Measurements from ENCODE around the gene LATS1. TPM values are rescaled to one million over a fixed set of nuclear protein-coding genes. Genes with fewer than 3 reads are reported as not detected.

Gene LATS1
- 5.8 to 7.6 TPM (median 7.5 TPM) in 5 replicates for total RNA-seq (2022; extraction: Qiagen RNA extraction; ENCODE audit: low read depth)

GRCh38 chr6:149717588-149718458 lies at the start of gene LATS1:
LATS1 (minus strand) TSS chr6:149718101; CDS start chr6:149702126, 15,975 bp downstream.

GRCh38 chr6:149749594-149750135 lies 31.8 kb upstream of the LATS1 start, which contains the start of gene PCMT1:
PCMT1 (plus strand) TSS chr6:149749741; CDS start chr6:149749902, 161 bp downstream.

GRCh38 chr6:149746147-149746946 lies 28.4 kb upstream of the LATS1 start, which contains the start of gene NUP43:
NUP43 (minus strand) TSS chr6:149746529; CDS start chr6:149746495, 34 bp downstream.

DNA sequence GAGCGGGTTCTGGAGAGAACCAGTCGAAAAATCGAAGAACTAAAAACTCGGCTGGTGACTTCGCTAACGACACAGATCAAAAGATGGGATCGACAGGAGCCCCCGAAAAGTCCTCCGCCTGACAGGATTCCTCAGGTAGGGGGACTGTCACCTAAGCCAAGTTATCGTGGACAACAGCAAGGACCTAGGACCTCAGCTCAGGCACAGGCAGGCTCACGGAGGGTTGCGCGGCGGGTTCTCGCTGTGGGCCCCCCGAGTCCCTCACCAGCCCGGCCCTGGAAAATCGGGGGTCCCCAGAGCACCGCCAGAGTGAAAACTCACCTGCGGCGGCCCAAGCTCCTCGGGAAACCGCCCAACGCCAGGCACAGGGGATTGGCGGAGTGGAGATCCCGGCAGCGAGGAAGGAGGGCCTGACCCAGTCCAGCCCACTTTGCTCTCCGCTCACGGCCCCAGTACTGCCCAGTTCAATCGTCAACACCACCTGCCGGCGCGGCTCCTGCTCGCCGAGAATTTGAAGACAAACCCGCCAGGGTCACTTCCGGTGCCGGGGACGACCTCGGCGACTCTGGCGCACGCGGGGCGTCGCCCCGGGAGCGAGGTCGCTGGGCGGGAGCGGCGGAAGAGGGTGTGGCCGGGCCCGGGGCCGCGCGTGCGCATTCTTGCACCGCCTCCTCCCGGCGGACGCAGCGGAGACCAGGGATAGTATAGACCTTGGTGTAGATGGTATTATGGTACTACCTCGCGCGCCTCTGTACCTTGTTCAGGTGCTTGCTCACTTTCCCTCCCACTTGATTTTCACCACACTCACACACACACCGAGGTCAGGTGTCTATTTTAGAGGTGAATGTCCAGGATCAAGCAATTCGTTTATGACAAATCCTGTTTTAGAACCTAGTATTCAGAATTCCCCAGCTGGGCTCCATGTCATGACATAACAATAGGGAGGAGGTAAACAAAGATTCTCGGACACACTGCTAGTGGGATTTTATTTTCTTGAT lies 69.5 kb downstream of the LATS1 start, which contains the start of gene KATNA1:
Gene KATNA1 (minus strand): TSS at position 567 of the 998 bp plus-strand sequence. CDS start 10,167 bp downstream, outside the sequence.

Other genes starting within 250 kb of the LATS1 start
- 0.10 to 0.21 TPM (median 0.14 TPM) in 5 replicates for gene ZC3H12D, start 233.1 kb downstream of the LATS1 start, total RNA-seq (2022; extraction: Qiagen RNA extraction; ENCODE audit: low read depth)
- gene PPIL4, start 172.1 kb downstream of the LATS1 start, total RNA-seq (2022; extraction: Qiagen RNA extraction; ENCODE audit: low read depth) = 14.1 to 24.1 TPM (median 15.9 TPM) in 5 replicates
- 23.4 to 30.9 TPM (median 26.4 TPM) in 5 replicates for gene GINM1, start 151.7 kb downstream of the LATS1 start, total RNA-seq (2022; extraction: Qiagen RNA extraction; ENCODE audit: low read depth)
- gene KATNA1, start 69.4 kb downstream of the LATS1 start, total RNA-seq (2022; extraction: Qiagen RNA extraction; ENCODE audit: low read depth) = 10.1 to 13.5 TPM (median 10.6 TPM) in 5 replicates
- 13.6 to 16.9 TPM (median 15.4 TPM) in 5 replicates for gene NUP43, start 28.4 kb upstream of the LATS1 start, total RNA-seq (2022; extraction: Qiagen RNA extraction; ENCODE audit: low read depth)
- 85.1 to 96.6 TPM (median 87.3 TPM) in 5 replicates for gene PCMT1, start 31.6 kb upstream of the LATS1 start, total RNA-seq (2022; extraction: Qiagen RNA extraction; ENCODE audit: low read depth)
- 31.5 to 41.0 TPM (median 38.5 TPM) in 5 replicates for gene LRP11, start 146.3 kb upstream of the LATS1 start, total RNA-seq (2022; extraction: Qiagen RNA extraction; ENCODE audit: low read depth)
- 1.9 to 3.0 TPM (median 2.6 TPM) in 5 replicates for gene RAET1E, start 180.0 kb upstream of the LATS1 start, total RNA-seq (2022; extraction: Qiagen RNA extraction; ENCODE audit: low read depth)
- gene RAET1G, start 205.0 kb upstream of the LATS1 start, total RNA-seq (2022; extraction: Qiagen RNA extraction; ENCODE audit: low read depth) = 7.2 to 12.5 TPM (median 10.7 TPM) in 5 replicates
- 2.9 to 3.9 TPM (median 3.7 TPM) in 5 replicates for gene ULBP2, start 223.9 kb upstream of the LATS1 start, total RNA-seq (2022; extraction: Qiagen RNA extraction; ENCODE audit: low read depth)
- gene ULBP1, start 245.8 kb upstream of the LATS1 start, total RNA-seq (2022; extraction: Qiagen RNA extraction; ENCODE audit: low read depth) = 0.73 to 1.2 TPM (median 0.97 TPM) in 5 replicates